Measurements from ENCODE around the gene EIF2S2. TPM values are rescaled to one million over a fixed set of nuclear protein-coding genes. Genes with fewer than 3 reads are reported as not detected.

The EIF2S2 gene
- total RNA-seq, 1 donor from 2014 or later: 75.1 TPM

- no peak for DNase-seq (ENCODE audit: low read depth)
Measured at GRCh38 chr20:34065260-34065659, 46.8 kb downstream of the EIF2S2 start.

GRCh38 chr20:34064286-34064685 lies 47.8 kb downstream of the EIF2S2 start:
- no peak for DNase-seq (ENCODE audit: low read depth)

GRCh38 chr20:34062570-34063482 lies 49.2 kb downstream of the EIF2S2 start:
- no peak for DNase-seq (ENCODE audit: low read depth)

- no peak for DNase-seq (ENCODE audit: low read depth)
Measured at GRCh38 chr20:34061695-34062094, 50.3 kb downstream of the EIF2S2 start.

GRCh38 chr20:34060970-34061369 lies 51.1 kb downstream of the EIF2S2 start:
- no peak for DNase-seq (ENCODE audit: low read depth)

GRCh38 chr20:34058831-34059230 lies 53.2 kb downstream of the EIF2S2 start:
- DNase-seq (ENCODE audit: low read depth): no peak

GRCh38 chr20:34055290-34055689 lies 56.8 kb downstream of the EIF2S2 start:
- DNase-seq (ENCODE audit: low read depth): no peak

GRCh38 chr20:34052414-34052813 lies 59.6 kb downstream of the EIF2S2 start:
- DNase-seq (ENCODE audit: low read depth): no peak

- no peak for DNase-seq (ENCODE audit: low read depth)
Measured at GRCh38 chr20:34049897-34050695, 61.9 kb downstream of the EIF2S2 start.

- DNase-seq (ENCODE audit: low read depth): no peak
Measured at GRCh38 chr20:34049389-34049788, 62.7 kb downstream of the EIF2S2 start.

GRCh38 chr20:34047917-34048316 lies 64.1 kb downstream of the EIF2S2 start:
- no peak for DNase-seq (ENCODE audit: low read depth)

GRCh38 chr20:34047010-34047687 lies 64.9 kb downstream of the EIF2S2 start:
- DNase-seq (ENCODE audit: low read depth): no peak

GRCh38 chr20:34045930-34046725 lies 65.9 kb downstream of the EIF2S2 start:
- DNase-seq (ENCODE audit: low read depth): no peak

GRCh38 chr20:34045294-34045693 lies 66.7 kb downstream of the EIF2S2 start:
- DNase-seq (ENCODE audit: low read depth): no peak

- DNase-seq (ENCODE audit: low read depth): no peak
Measured at GRCh38 chr20:34043025-34043424, 69.0 kb downstream of the EIF2S2 start.

GRCh38 chr20:34042262-34042661 lies 69.8 kb downstream of the EIF2S2 start:
- no peak for DNase-seq (ENCODE audit: low read depth)

GRCh38 chr20:34041226-34041625 lies 70.8 kb downstream of the EIF2S2 start:
- DNase-seq (ENCODE audit: low read depth): no peak

- no peak for DNase-seq (ENCODE audit: low read depth)
Measured at GRCh38 chr20:34040300-34040995, 71.6 kb downstream of the EIF2S2 start.
